Peyer's patch (tissue), 4 donors: Measurements from ENCODE around the gene OR6V1. TPM values are rescaled to one million over a fixed set of nuclear protein-coding genes. Genes with fewer than 3 reads are reported as not detected.
A peak's percentile ranks its signal among the peaks of the same experiment; 100 is the strongest.

ENCODE experiments used
- DNase-seq, 3 donors: peaks; one replicate each; pipeline ENCODE4 v3.0.0-alpha.2; 2017 to 2019
- H3K27ac ChIP-seq, 4 donors: fragments of 200-600 bp; sonication (generic); one replicate each; pipeline ENCODE4 v1.5.1; 2016 to 2019
- H3K27me3 ChIP-seq, 2 donors: fragments of 200-600 bp; sonication (generic); one replicate each; pipeline ENCODE4 v1.5.1; 2019
- H3K36me3 ChIP-seq, 3 donors: fragments of 200-600 bp; sonication (generic); one replicate each; pipeline ENCODE4 v1.5.1; 2016 to 2019
- H3K4me1 ChIP-seq, 4 donors: fragments of 200-600 bp; sonication (generic); one replicate each; pipeline ENCODE4 v1.5.1; 2016 to 2019
- H3K4me3 ChIP-seq, 4 donors: fragments of 200-600 bp; sonication (generic); 1 replicate in 3 of 4; 2 replicates in 1 of 4; pipeline ENCODE4 v1.5.1; 2016 to 2019; ENCODE audit warnings: mild to moderate bottlenecking in 1 of 4
- H3K9me3 ChIP-seq, 4 donors: fragments of 200-600 bp; sonication (generic); one replicate each; pipeline ENCODE4 v1.5.1; 2016 to 2019; ENCODE audit warnings: mild to moderate bottlenecking in 1 of 4
- CTCF ChIP-seq, 6 experiments: fragments of 450-650 bp in 4 of 6; fragments of 200-600 bp in 2 of 6; sonication (generic) in 1 of 6; IDR thresholded peaks; one replicate each; pipeline ENCODE4 v1.5.1; 2017 to 2019; ENCODE audit warnings: antibody characterized with exemption in 6 of 6, mild to moderate bottlenecking in 3 of 6, moderate library complexity in 1 of 6
- POLR2A ChIP-seq, 2 donors: fragments of 450-650 bp; IDR thresholded peaks; one replicate each; pipeline ENCODE4 v1.5.1; 2017; ENCODE audit warnings: antibody characterized with exemption in 2 of 2, mild to moderate bottlenecking in 2 of 2, moderate library complexity in 2 of 2
- total RNA-seq, 4 donors: library from RNA; depleted of rRNA; stranded (reverse); fragments of >200 nt; gene quantifications; one replicate each; pipeline ENCODE4 v1.1.0, GENCODE V29; 2016

The OR6V1 gene
- not detected for total RNA-seq

GRCh38 chr7:143052041-143052440 lies at the start of gene OR6V1:
TSS of gene OR6V1 (plus strand) at chr7:143052341. CDS start at chr7:143052341, 0 bp downstream.
- H3K4me3 ChIP-seq: no peak within 1 kb of the TSS
- H3K4me1 ChIP-seq: no peaks in the 10 kb centered on the region
- H3K9me3 ChIP-seq: no peaks in the 10 kb centered on the region
- H3K27me3 ChIP-seq: no peaks in the 10 kb centered on the region
- DNase-seq: no peak
- H3K36me3 ChIP-seq: no peaks in the 10 kb centered on the region
- no peak for TF ChIP-seq POLR2A (IDR thresholded peaks at IDR 0.05)
- TF ChIP-seq CTCF (IDR thresholded peaks at IDR 0.05): no peak
- no peak within 1 kb of the TSS for H3K27ac ChIP-seq

GRCh38 chr7:143002898-143003297 lies 49.2 kb upstream of the OR6V1 start:
- H3K27ac ChIP-seq: no peak overlapping the region
- peak in 1 of 3 donors; percentile 57 for DNase-seq
- no peaks in the 10 kb centered on the region for H3K9me3 ChIP-seq
- no peaks in the 10 kb centered on the region for H3K4me1 ChIP-seq
- no peak for TF ChIP-seq CTCF (IDR thresholded peaks at IDR 0.05)
- no peak for TF ChIP-seq POLR2A (IDR thresholded peaks at IDR 0.05)
- no peaks in the 10 kb centered on the region for H3K36me3 ChIP-seq
- H3K27me3 ChIP-seq: no peaks in the 10 kb centered on the region
- peak overlapping the region in 2 of 4 donors; percentile 15 to 22 for H3K4me3 ChIP-seq

- Histone ChIP-seq H3K4me3 (peak overlapping the region in 2 of 4 donors; percentile 15 to 22), H3K4me1 (no peaks in the 10 kb centered on the region), H3K27me3 (no peaks in the 10 kb centered on the region), H3K36me3 (no peaks in the 10 kb centered on the region), H3K27ac (no peak overlapping the region), H3K9me3 (no peaks in the 10 kb centered on the region)
- no peak for DNase-seq
- TF ChIP-seq CTCF (IDR thresholded peaks at IDR 0.05) (peak; percentile 71 to 82 (median 78)), POLR2A (IDR thresholded peaks at IDR 0.05) (no peak)
Measured at GRCh38 chr7:143003393-143004051, 48.6 kb upstream of the OR6V1 start.

- Histone ChIP-seq H3K9me3 (no peaks in the 10 kb centered on the region), H3K36me3 (no peaks in the 10 kb centered on the region), H3K27me3 (no peaks in the 10 kb centered on the region), H3K4me1 (no peaks in the 10 kb centered on the region), H3K4me3 (no peak overlapping the region), H3K27ac (no peak overlapping the region)
- TF ChIP-seq CTCF (IDR thresholded peaks at IDR 0.05) (no peak), POLR2A (IDR thresholded peaks at IDR 0.05) (no peak)
- no peak for DNase-seq
Measured at GRCh38 chr7:143005632-143006260, 46.4 kb upstream of the OR6V1 start.

- Histone ChIP-seq H3K36me3 (no peaks in the 10 kb centered on the region), H3K4me1 (no peaks in the 10 kb centered on the region), H3K9me3 (no peaks in the 10 kb centered on the region), H3K27me3 (no peaks in the 10 kb centered on the region), H3K4me3 (no peak overlapping the region), H3K27ac (no peak overlapping the region)
- TF ChIP-seq CTCF (IDR thresholded peaks at IDR 0.05) (peak; percentile 84 to 94 (median 93)), POLR2A (IDR thresholded peaks at IDR 0.05) (no peak)
- DNase-seq: peak; percentile 79 to 92 (median 85)
Measured at GRCh38 chr7:143008007-143008901, 43.9 kb upstream of the OR6V1 start.
